ENCODE measurements around the gene IL6ST.

Gene IL6ST

DNA sequence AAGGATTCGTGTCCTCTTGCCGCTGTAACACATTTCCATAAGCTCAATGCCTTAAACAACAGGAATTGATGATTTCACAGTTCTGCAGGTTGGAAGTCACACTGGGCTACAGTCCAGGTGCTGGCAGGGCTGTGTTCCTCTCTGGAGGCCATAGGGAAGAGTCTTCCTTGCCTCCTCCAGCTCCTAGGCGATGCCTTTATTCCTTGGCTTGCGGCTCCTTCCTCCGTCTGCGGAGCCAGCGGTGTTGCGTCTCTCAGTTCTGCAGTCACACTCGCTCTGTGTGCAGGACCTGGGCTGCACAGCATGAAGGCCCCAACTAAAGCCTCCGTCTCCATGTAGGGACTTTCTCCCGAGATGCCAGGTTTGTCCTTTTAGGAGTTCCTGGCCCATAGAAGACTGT is 70.0 kb downstream of the IL6ST start:
- H3K4me3 ChIP-seq (ENCODE audit: low read depth, low read length), result no peak overlapping the region
- TF ChIP-seq, protein P1, sequence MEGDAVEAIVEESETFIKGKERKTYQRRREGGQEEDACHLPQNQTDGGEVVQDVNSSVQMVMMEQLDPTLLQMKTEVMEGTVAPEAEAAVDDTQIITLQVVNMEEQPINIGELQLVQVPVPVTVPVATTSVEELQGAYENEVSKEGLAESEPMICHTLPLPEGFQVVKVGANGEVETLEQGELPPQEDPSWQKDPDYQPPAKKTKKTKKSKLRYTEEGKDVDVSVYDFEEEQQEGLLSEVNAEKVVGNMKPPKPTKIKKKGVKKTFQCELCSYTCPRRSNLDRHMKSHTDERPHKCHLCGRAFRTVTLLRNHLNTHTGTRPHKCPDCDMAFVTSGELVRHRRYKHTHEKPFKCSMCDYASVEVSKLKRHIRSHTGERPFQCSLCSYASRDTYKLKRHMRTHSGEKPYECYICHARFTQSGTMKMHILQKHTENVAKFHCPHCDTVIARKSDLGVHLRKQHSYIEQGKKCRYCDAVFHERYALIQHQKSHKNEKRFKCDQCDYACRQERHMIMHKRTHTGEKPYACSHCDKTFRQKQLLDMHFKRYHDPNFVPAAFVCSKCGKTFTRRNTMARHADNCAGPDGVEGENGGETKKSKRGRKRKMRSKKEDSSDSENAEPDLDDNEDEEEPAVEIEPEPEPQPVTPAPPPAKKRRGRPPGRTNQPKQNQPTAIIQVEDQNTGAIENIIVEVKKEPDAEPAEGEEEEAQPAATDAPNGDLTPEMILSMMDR (IDR thresholded peaks at IDR 0.05; ENCODE audit: borderline replicate concordance, insufficient read depth, low read depth, low read length), result no peak

DNA sequence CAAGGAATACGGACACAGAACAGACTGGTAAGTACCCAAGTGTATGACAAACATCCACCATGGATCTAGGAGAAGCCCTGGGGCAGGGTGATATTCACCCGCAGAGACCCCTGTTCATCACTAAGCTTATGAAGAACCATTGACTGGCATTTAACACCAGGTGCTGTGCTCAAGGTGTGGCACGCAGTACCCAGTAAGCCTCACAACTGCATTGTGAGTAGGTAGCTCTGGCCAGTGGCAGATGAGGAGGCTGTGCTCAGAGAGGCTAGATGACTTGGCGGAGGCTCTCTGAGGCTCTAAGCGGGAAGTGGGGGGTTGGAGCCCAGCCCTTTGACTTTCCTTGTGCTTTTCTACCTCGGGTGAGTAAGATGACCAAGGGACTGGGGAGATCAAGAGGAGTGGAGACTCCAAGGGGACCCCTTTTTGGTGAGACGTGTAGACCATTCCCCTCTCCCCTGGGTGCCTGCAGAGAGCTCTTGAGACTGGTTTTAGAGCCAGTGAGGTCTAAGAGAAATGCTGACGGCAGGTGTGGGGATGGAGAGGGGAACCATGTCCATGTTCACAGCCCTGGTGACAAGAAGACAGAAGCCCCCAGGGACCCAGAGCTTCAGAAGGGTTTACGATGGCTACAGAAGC is 70.8 kb downstream of the IL6ST start:
- TF ChIP-seq, protein P1 (IDR thresholded peaks at IDR 0.05; ENCODE audit: borderline replicate concordance, insufficient read depth, low read depth, low read length), result no peak
- H3K4me3 ChIP-seq (ENCODE audit: low read depth, low read length), result no peak overlapping the region

DNA sequence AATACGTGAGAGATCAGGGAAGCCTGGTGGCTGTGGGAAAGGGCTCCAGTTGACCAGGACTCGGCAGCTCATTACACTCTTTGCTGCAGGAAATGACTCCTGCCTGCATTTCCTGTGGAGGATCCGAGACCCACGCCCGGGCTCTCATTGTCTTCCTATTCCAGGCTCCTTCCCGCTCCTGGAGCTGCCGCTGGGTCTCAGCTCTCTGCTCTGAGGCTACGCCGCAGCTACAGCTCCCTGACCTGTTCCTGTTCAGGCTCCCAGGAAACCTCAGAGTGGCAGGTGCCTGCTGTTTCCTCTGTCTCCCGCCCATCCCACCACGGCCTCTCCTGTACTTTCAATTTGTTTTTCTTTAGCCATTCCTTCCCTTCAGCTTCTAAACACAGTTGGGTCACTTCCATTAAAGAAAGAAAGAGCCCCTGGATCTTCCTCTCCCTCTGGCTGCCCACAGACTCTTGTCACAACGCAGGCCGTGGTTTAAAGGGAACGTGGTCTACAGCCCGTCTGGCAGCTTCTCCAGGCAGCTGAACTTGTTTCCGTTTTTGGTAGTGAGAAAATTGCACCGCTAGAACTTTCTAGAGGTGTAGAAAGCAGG is 71.5 kb downstream of the IL6ST start:
- TF ChIP-seq, protein P1 (IDR thresholded peaks at IDR 0.05; ENCODE audit: borderline replicate concordance, insufficient read depth, low read depth, low read length), result no peak
- H3K4me3 ChIP-seq (ENCODE audit: low read depth, low read length), result peak overlapping the region; percentile 26

DNA sequence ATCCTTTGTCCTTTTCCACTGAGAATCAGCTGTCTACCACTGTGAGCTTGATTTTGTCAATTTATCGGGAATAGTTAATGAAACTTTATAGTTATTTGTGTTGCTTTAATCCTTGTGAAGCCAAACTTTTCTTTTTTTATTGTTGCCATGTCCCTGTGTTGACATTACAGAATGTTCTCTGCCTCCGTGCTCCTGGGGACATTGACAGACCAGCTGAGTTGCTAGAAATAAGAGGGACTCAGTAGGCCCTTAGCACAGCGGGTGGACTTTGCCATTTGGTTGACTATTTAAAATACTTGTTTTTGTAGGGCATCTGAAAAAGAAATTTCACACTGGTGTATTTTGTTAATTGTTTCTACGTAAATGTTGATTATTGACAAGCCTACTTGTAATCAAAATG is 73.1 kb downstream of the IL6ST start:
- H3K4me3 ChIP-seq (ENCODE audit: low read depth, low read length), result no peak overlapping the region
- TF ChIP-seq, protein P1 (IDR thresholded peaks at IDR 0.05; ENCODE audit: borderline replicate concordance, insufficient read depth, low read depth, low read length), result no peak

DNA sequence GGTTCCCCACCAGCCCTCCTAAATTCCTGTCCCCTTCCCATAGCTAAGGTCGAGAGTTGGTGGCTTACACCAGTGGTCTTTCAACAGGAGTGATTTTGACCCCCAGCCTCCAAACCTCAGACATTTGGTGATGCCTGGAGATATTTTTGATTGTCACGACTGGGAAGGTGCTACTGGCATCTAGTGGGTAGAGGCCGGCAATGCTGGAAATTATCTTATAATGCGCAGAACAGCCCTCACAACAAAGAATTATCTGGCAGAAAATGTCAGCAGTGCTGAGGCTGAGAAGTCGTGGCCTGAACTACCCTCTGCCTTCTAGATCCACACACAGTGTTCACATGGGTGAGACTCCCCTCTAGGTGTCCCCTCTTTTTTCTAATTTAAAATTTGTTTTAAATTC is 74.0 kb downstream of the IL6ST start:
- TF ChIP-seq, protein P1 (IDR thresholded peaks at IDR 0.05; ENCODE audit: borderline replicate concordance, insufficient read depth, low read depth, low read length), result no peak

DNA sequence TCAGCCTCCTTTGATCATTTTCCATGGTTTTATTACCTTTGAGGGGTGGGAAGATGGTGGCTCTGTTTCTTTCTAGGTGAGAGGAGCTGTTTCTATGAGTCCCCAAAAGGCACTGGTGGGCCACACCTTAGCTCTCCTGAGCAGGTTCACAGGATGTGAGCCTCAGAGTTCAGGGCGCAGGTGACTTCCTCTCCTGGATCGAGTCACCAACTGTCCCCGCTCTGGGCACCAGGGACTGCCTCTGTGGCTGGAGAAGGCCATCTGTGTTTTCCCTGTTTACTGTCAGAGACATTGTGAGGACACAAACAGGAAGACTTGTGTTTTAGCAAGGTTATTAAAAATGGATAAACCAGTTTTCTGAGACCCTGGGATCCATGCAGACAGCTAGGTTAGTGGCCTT is 75.1 kb downstream of the IL6ST start:
- H3K4me3 ChIP-seq (ENCODE audit: low read depth, low read length), result no peak overlapping the region
- TF ChIP-seq, protein P1 (IDR thresholded peaks at IDR 0.05; ENCODE audit: borderline replicate concordance, insufficient read depth, low read depth, low read length), result no peak

More for the DNA sequence above, 74.0 kb downstream of the IL6ST start:
- no peak overlapping the region for H3K4me3 ChIP-seq (ENCODE audit: low read depth, low read length)

All from GM12875 (cell line).